K562 (cell line): ENCODE data around the gene TNFAIP3. TPM values are rescaled to one million over a fixed set of nuclear protein-coding genes. Genes with fewer than 3 reads are reported as not detected.

ENCODE experiments used
- BRF1 ChIP-seq: IDR thresholded peaks from 3 replicates; pipeline ENCODE4 v1.6.1; 2011; ENCODE audit warnings: borderline replicate concordance, mild to moderate bottlenecking; ENCODE audit not compliant: insufficient read length; ENCODE audit errors: extremely low read depth
- CREB3 ChIP-seq: fragments of 450-650 bp; conservative IDR thresholded peaks from 2 replicates; pipeline ENCODE4 v1.6.1; 2016; ENCODE audit warnings: missing genetic modification characterization, low read depth, mild to moderate bottlenecking, missing compliant biosample characterization, moderate library complexity
- DACH1 ChIP-seq: fragments of 450-650 bp; IDR thresholded peaks from 2 replicates; pipeline ENCODE4 v1.6.1; 2018; ENCODE audit not compliant: partially characterized antibody
- ETS1 ChIP-seq: conservative IDR thresholded peaks from 2 replicates; pipeline ENCODE4 v1.6.1; 2011; ENCODE audit warnings: low read depth, mild to moderate bottlenecking, low read length; ENCODE audit not compliant: control insufficient read depth
- MBD2 ChIP-seq: sonication (generic); IDR thresholded peaks from 2 replicates; pipeline ENCODE4 v1.6.1; 2016; ENCODE audit warnings: low read depth, borderline replicate concordance
- MEF2D ChIP-seq: conservative IDR thresholded peaks from 2 replicates; pipeline ENCODE4 v1.6.1; 2016; ENCODE audit warnings: low read depth, missing genetic modification characterization, missing compliant biosample characterization
- MTF1 ChIP-seq: fragments of 250-450 bp; sonication (Bioruptor Pico); IDR thresholded peaks from 2 replicates; pipeline ENCODE4 v1.9.0; 2021; ENCODE audit warnings: moderate library complexity, mild to moderate bottlenecking, inconsistent platforms, borderline replicate concordance
- PREB ChIP-seq: sonication (generic); formaldehyde crosslinking; IDR thresholded peaks from 2 replicates; pipeline ENCODE4 v1.8.1; 2023; ENCODE audit warnings: mild to moderate bottlenecking, missing genetic modification reagents
- PRPF4 ChIP-seq: fragments of 200-400 bp; formaldehyde crosslinking; IDR thresholded peaks from one replicate; pipeline ENCODE4 v1.6.1; 2017; ENCODE audit warnings: low read length, low read depth, mild to moderate bottlenecking; ENCODE audit not compliant: insufficient read depth, poor library complexity, severe bottlenecking
- SMARCE1 ChIP-seq: fragments of 450-650 bp; IDR thresholded peaks from 2 replicates; pipeline ENCODE4 v1.7.1; 2016; ENCODE audit warnings: mild to moderate bottlenecking
- STAT5B ChIP-seq: fragments of 250-450 bp; sonication (Bioruptor Pico); IDR thresholded peaks from 2 replicates; pipeline ENCODE4 v1.8.0; 2021; ENCODE audit warnings: mild to moderate bottlenecking, inconsistent platforms
- TCFL5 ChIP-seq: fragments of 250-450 bp; sonication (Bioruptor Pico); conservative IDR thresholded peaks from 2 replicates; pipeline ENCODE4 v1.6.1; 2021; ENCODE audit warnings: mild to moderate bottlenecking, moderate library complexity, matching md5 sums
- XRCC5 ChIP-seq: fragments of 200-400 bp; formaldehyde crosslinking; IDR thresholded peaks from 2 replicates; pipeline ENCODE4 v1.6.1; 2017; ENCODE audit warnings: low read depth, mild to moderate bottlenecking, low read length
- ZNF133 ChIP-seq: fragments of 250-450 bp; sonication (Bioruptor Pico); IDR thresholded peaks from 2 replicates; pipeline ENCODE4 v1.4.0; 2020; ENCODE audit warnings: mild to moderate bottlenecking
- ZNF395 ChIP-seq: fragments of 200-800 bp; sonication (Bioruptor generic); IDR thresholded peaks from 2 replicates; pipeline ENCODE4 v1.6.1; 2017; ENCODE audit warnings: missing genetic modification characterization, missing compliant biosample characterization
- ZNF511 ChIP-seq: sonication (generic); formaldehyde crosslinking; IDR thresholded peaks from 2 replicates; pipeline ENCODE4 v1.8.0; 2022; ENCODE audit warnings: mild to moderate bottlenecking, missing genetic modification reagents
- ZNF76 ChIP-seq: fragments of 250-450 bp; sonication (Bioruptor Pico); IDR thresholded peaks from 2 replicates; pipeline ENCODE4 v1.4.0; 2020; ENCODE audit warnings: mild to moderate bottlenecking, moderate library complexity, borderline replicate concordance
- ZNF785 ChIP-seq: fragments of 250-450 bp; sonication (Bioruptor Pico); IDR thresholded peaks from 2 replicates; pipeline ENCODE4 v1.4.0; 2020; ENCODE audit warnings: mild to moderate bottlenecking
- polyA plus RNA-seq, 8 experiments: library from polyadenylated mRNA; depleted of rRNA in 4 of 8; stranded (reverse) in 5 of 8; unstranded in 3 of 8; fragments of >200 nt; fragmentation: Nextera tagmentation in 2 of 8; fragmentation: Illumina TruSeq in 1 of 8; extraction: Ambion mirVana in 2 of 8; extraction: Trizol in 1 of 8; gene quantifications; 2 replicates each; pipeline versions ENCODE4 v1.2.1 to v1.2.3, GENCODE V29; 2011 to 2014; ENCODE audit warnings: inconsistent platforms in 1 of 8, missing spikeins in 1 of 8
- total RNA-seq, 7 experiments: library from RNA; depleted of rRNA in 6 of 7; stranded (reverse); fragments of >200 nt in 6 of 7; fragmentation: Illumina TruSeq in 2 of 7; extraction: Trizol in 2 of 7; gene quantifications; 2 replicates each; pipeline versions ENCODE4 v1.2.1 to v1.2.3, GENCODE V29; 2011 to 2021; ENCODE audit warnings: low replicate concordance in 1 of 7

Gene TNFAIP3
- total and polyA plus RNA-seq, 9 of the 15 experiments (the other 6 are each of a cell fraction or from before 2014, with no cell fraction given), result 0.79 to 17.0 (median 6.4) TPM

- TF ChIP-seq BRF1 (no peak), XRCC5 (no peak), DACH1 (no peak), SMARCE1 (peak; percentile 88; the same call in 1 of the 2 replicates), ZNF785 (CRISPR knock-in tag) (no peak), PRPF4 (no peak), ZNF76 (CRISPR knock-in tag) (no peak), ZNF511 (CRISPR knock-in tag) (no peak), ZNF395 (CRISPR knock-in tag) (no peak; the same call in 1 of the 2 replicates), ETS1 (no peak), TCFL5 (CRISPR knock-in tag) (no peak), STAT5B (CRISPR knock-in tag) (no peak), MBD2 (peak; percentile 49; the same call in 1 of the 2 replicates), CREB3 (tag) (no peak; the same call in none of the 2 replicates), MEF2D (tag) (no peak), PREB (no peak), MTF1 (CRISPR knock-in tag) (no peak), ZNF133 (no peak)
Measured at GRCh38 chr6:137919837-137920730, 53.0 kb downstream of the TNFAIP3 start (continued).
